Fibroblast of peridontal ligament (primary cell): ENCODE results near the gene IKBIP.
"Not testable (repeated sequence)": the region's sequence is repeated elsewhere in the genome, so short reads cannot be mapped to it uniquely, and the experiment has no call there.

Experiments used
- DNase-seq: peaks from one replicate; pipeline ENCODE4 v3.0.0-alpha.2; 2010; ENCODE audit errors: extremely low read depth

The IKBIP gene

GRCh38 chr12:98637068-98637467, 7.5 kb downstream of the IKBIP start:
- no peak for DNase-seq

GRCh38 chr12:98635657-98636323, 8.8 kb downstream of the IKBIP start:
- peak; percentile 52 for DNase-seq

- DNase-seq = peak; percentile 82
Observed at GRCh38 chr12:98618952-98619351, 25.6 kb downstream of the IKBIP start.

GRCh38 chr12:98612696-98613334, 31.8 kb downstream of the IKBIP start:
- no peak for DNase-seq

DNA sequence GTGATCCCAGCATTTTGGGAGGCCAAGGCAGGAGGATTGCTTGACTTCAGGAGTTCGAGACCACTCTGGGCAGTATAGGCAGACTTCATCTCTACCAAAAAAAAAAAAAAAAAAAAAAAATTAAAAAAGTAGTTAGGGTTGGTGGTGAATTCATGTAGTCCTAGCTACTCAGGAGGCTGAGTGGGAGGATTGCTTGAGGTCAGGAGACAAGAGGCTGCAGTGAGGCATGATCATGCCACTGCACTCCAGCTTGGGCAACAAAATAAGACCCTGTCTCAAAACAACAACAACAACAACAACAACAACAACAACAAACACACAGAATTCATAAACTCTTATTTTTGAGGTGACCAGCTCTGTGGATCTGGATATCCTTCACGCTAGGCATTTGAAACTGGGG, 34.0 kb downstream of the IKBIP start:
- DNase-seq = no peak

DNA sequence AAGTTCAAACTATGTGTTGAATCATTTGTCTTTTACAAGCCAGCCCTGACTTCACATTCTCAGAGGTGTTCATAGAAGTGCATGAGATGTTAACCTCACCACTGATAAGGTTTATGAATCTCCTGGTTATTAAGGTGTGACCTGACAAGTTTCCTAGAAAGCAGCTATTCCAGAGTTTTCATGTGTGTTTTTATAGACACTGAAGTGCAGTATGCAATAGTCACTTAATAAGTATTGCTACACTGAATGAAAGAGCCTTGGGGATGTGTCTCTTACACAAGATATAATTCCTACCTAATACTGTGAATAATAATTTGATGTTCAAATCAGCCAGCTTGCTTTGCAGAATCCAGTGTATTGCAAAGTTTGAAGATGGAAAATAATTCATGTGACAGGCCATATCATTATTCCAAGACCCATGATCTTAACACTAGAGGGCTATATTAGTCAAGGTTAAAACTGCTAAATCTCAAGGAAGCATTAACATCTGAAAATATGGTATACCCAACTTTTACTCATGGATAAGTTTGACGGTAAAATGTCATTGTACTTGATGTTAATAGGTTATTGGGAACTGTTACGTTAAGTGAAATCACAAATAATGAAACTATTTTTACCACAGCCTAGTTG, 38.1 kb downstream of the IKBIP start:
- peak; percentile 19 for DNase-seq

DNA sequence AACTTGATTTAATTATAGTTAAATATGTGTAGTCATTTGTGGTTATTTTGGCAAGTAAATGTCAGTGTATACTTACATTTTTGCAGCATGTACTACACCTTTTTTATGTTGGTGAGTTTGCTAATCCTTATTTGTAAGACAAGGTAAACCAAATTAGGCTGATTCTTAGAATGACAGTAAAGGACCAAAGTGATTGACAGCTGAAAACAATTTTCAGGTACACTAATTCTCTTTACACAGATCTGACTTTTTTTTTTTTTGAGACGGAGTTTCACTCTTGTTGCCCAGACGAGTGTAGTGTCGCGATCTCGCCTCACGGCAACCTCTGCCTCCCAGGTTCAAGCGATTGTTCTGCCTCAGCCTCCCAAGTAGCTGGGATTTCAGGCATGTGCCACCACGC, 42.7 kb downstream of the IKBIP start:
- no peak for DNase-seq

GRCh38 chr12:98597313-98597712, 47.3 kb downstream of the IKBIP start:
- DNase-seq = not testable (repeated sequence)

DNA sequence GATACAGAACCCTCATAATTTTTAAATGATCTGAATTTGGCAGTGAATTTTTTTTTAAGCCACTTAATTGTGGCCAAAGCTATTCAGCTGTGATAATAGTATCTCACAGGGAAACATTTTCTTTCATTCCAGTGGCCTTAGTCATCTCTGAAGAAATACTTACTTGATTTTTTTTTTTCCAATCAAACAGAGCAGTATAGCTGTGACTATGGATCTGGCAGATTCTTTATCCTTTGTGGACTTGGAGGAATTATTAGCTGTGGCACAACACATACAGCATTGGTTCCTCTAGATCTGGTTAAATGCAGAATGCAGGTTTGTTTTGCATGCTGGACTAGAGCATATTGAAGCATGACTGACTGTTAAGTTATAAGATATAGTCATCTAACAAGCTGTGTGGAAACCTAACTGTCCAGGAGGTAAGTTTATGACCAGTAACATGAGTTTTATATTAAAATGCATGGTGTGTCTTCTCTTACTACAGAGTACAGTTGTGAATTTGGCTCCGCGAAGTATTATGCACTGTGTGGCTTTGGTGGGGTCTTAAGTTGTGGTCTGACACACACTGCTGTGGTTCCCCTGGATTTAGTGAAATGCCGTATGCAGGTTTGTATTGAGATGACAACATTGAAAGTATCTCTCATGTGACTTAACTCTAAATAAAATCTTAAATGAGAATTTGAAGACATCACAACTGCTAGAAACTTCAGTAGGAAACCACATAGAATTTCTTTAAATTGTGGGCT, 49.2 kb downstream of the IKBIP start:
- peak; percentile 77 for DNase-seq

DNA sequence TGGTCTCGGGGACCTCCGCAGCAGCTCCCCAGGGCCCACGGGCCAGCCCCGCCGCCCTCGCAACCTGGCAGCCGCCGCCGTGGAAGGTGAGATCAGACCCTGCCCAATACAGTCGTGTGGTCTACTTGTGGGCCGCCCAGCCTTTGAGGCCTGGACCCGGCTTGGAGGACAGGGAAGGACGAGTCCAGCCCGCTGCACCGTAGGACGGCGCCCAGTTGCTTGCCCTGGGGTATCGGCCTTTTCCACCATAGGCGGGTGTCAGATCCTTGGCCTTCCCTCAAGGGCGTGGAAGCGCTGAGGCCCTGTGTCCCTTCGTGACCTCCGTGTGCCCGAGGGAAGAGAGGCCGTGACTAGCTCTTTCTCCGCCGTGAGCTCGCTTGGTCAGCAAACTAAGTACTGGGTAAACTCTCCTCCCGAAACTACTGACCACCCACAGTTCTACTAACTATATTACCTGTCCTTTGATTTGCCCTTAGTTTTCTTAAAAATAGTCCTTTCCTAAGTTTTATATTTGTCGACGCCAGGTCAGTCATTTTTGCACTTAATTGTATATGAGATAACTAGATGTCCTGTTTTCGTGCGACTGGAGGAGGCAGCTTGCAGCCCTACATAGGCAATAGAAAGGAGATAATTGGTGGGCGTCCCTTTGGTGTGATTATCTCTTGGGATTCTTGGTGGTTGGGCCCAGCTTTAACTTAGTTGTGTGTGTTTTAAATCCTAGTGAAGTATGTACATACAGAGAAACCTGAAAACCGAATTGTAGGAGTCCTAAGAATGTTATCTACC, 50.3 kb downstream of the IKBIP start:
- peak; percentile 43 for DNase-seq

- DNase-seq = peak; percentile 98
Observed at GRCh38 chr12:98593351-98594049, 51.1 kb downstream of the IKBIP start, which contains the start of gene SLC25A3. Gene SLC25A3 (plus strand): TSS chr12:98593686. CDS start chr12:98593979, 293 bp downstream.

- DNase-seq = no peak
Observed at GRCh38 chr12:98592825-98593322, 51.7 kb downstream of the IKBIP start.

- DNase-seq = peak; percentile 18
Observed at GRCh38 chr12:98591209-98591608, 53.4 kb downstream of the IKBIP start.

DNA sequence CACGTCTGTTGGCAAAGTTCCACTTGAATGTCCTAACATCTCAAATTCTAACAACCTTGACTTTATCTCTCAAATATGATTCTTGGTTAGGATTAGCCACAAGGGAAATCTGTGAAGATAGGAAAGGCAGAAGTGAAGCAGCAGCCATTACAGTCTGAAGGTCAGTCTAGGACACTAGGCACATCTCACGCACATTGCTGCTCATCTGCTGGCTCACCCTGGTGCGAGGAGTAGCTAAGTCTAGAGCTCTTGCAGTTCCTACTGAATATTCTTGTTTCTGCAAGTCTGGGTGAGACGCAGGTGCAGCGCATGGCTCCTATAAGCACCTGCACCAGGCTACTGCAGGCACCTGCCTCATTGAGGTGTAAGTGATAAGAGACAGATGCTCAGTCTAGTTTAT, 57.5 kb downstream of the IKBIP start:
- no peak for DNase-seq

DNA sequence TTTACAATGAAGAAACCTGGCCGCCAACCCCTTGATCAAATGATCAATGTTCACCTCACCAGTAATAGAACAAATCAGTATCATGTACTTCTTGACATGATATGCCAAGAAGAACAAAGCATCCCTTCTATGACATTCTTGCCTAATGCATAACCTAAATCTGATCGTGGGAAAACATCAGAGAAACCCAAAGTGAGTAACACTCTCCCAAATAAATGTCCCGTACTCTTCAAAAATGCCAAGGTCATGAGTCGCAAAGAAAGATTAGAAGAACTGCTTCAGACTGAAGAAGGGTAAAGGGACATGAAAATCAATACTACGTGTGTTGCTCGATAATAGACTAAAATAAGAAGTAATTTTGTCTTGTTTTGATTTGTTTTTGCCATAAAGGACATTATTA, 62.5 kb downstream of the IKBIP start:
- DNase-seq = peak; percentile 40

DNA sequence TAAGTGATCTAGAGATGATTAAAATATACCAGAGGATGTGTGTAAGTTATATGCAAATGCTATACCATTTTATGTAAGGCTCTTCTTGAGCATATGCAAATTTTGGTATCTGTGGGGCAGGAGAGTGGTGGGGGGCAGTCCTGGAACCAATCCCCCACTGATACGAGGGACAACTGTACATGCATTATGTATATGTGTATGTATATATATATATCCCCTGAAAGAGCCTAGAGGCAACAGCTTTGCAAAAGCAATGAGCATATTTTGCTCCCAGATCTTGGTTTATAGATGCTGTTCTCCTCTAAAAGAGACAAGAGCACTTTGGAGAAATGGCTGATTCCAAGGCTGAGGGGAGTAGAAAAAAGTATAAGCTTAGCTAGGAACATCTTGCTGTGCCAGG, 63.5 kb downstream of the IKBIP start:
- DNase-seq = no peak

- DNase-seq = no peak
Observed at GRCh38 chr12:98580695-98581094, 63.9 kb downstream of the IKBIP start.

GRCh38 chr12:98579835-98580234, 64.8 kb downstream of the IKBIP start:
- DNase-seq = no peak

DNA sequence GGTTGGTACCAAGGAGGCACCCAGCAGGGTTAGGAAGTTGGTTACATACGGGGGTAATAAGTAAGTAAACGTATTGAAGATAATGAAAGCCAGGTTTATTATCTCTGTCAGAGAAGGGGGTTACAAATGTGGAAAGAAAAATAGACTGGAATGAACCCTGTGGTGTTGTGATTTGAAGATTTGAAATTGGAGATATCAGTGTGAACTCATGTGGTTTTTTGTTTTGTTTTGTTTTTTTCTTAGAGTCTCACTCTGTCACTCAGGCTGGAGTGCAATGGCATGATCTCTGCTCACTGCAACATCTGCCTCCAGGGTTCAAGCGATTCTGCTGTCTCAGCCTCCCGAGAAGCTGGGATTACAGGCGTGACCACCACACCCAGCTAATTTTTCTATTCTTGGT, 65.2 kb downstream of the IKBIP start:
- DNase-seq = no peak

DNA sequence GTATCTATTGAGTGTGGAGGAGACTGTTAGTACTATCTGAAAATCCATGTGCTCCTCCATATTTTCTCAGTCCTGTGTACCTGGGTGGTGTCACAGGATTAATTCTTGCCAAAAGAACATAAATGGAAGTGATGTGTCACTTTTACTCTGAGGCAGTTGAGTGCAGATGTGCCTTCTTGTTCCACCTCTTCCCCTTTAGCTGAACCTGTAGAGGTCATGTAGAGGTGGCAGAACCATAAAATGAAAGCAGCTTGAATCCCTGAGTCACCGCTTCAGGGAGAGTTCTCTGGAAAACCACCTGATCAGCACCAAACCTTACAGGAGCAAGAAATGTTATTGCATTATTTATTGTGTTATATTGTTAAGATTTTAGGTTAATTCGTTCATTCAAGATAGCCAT, 65.8 kb downstream of the IKBIP start:
- DNase-seq = no peak

- no peak for DNase-seq
Observed at GRCh38 chr12:98578392-98578791, 66.2 kb downstream of the IKBIP start.
